D341Med (cell line): ENCODE results near the gene SLC35G4.
A peak's percentile ranks its signal among the peaks of the same experiment; 100 is the strongest.
"Not testable (repeated sequence)": the region's sequence is repeated elsewhere in the genome, so short reads cannot be mapped to it uniquely, and the experiment has no call there.

Experiments
- DNase-seq: peaks from one replicate; pipeline ENCODE4 v3.0.0; 2012; ENCODE audit warnings: low spot score

Gene SLC35G4

DNA sequence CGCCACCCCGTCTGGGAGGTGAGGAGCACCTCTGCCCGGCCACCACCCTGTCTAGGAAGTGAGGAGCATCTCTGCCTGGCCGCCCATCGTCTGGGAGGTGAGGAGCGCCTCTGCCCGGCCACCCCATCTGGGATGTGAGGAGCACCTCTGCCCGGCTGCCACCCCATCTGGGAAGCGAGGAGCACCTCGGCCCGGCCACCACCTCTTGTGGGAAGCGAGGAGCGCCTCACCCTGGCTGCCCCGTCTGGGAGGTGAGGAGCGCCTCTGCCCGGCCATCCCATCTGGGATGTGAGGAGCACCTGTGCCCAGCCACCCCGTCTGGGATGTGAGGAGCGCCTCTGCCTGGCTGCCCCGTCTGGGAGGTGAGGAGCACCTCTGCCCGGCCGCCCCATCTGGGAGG lies 4.6 kb downstream of the SLC35G4 start:
- DNase-seq = not testable (repeated sequence)

DNA sequence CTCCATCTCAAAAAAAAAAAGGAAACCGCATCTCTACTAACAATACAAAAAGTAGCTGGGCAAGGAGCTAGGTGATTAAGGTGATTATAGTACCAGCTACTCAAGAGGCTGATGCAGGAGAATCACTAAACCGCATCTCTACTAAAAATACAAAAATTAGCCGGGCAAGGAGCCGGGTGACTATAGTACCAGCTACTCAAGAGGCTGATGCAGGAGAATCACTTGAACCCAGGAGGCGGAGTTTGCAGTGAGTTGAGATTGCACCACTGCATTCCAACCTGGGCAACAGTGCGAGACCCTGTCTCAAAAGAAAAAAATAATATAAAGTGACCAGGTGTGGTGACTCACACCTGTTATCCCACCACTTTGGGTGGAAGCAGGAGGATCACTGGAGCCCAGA lies 5.6 kb downstream of the SLC35G4 start:
- DNase-seq = not testable (repeated sequence)

DNA sequence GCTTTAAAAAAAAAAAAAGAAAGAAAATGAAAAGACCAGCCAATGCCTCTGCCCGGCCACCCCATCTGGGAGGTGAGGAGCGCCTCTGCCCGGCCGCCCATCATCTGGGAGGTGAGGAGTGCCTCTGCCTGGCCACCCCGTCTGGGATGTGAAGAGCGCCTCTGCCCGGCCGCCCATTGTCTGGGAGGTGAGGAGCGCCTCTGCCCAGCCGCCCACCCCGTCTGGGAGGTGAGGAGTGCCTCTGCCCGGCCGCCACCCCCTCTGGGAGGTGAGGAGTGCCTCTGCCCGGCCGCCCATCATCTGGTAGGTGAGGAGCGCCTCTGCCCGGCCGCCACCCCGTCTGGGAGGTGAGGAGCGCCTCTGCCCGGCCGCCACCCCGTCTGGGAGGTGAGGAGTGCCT lies 37.9 kb downstream of the SLC35G4 start:
- not testable (repeated sequence) for DNase-seq

DNA sequence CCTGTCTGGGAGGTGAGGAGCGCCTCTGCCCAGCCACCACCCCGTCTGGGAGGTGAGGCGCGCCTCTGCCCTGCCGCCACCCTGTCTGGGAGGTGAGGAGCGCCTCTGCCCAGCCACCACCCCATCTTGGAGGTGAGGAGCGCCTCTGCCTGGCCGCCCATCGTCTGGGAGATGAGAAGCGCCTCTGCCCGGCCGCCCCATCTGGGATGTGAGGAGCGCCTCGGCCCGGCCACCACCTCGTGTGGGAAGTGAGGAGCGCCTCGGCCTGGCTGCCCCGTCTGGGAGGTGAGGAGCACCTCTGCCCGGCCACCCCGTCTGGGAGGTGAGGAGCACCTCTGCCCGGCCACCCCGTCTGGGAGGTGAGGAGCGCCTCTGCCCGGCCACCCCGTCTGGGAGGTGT lies 38.4 kb downstream of the SLC35G4 start:
- DNase-seq = not testable (repeated sequence)

DNA sequence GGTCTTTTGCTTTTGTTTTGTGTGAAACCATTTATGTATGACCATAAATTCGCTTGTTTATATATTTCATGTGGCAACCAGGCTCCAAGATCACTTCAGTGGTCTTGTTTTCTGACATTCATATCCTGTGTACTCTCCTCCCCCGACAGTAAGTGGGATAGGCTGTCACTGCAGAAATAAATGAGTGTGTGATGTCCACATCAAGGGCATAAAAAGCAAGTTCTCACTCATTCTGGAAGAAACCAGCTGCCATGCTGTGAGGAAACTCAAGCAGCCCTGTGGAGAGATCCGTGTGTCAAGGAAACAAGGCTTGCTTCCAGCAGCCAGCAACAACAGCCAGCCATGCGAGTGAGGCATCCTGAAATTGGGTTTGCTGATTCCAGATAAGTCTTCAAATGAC lies 40.4 kb downstream of the SLC35G4 start:
- no peak for DNase-seq

DNA sequence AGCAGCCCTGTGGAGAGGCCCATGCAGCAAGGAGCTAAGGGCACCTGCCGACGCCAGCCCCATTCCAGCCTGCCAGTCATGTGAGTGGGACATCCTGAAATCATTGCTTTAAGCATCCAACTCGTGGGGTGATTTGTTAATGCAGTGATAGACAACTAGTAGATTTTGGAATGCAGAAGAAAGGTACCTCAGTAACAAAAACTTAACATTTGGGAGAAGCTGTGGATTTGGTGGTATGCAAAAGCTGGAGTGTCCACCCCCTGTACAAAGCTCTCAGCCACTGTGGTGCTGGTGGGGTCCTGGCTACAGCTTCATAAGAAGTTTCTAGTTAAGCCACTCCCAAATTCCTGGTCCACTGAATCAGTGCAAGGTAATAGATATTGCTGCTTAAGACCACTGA lies 42.5 kb downstream of the SLC35G4 start:
- no peak for DNase-seq

DNA sequence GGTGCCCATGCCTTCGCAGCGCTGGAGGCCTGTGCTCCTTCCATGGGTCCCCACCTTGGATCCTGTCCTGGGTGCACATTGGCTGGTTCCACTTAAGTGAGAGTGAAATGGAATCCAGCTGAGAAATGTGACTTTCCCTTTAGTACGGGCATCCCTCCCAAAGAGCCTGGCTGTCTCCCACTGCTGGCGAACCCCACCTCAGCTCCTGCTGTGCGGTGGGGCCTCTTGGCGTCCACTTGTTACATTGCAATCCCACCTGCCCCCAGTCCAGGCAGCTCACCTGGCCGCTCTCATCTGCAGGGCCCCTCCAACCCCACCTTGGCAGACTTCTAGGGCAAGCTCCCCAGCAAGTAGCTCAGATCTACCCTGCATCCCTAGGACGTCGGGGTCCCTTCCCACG lies 44.1 kb downstream of the SLC35G4 start:
- peak; percentile 29 for DNase-seq

DNA sequence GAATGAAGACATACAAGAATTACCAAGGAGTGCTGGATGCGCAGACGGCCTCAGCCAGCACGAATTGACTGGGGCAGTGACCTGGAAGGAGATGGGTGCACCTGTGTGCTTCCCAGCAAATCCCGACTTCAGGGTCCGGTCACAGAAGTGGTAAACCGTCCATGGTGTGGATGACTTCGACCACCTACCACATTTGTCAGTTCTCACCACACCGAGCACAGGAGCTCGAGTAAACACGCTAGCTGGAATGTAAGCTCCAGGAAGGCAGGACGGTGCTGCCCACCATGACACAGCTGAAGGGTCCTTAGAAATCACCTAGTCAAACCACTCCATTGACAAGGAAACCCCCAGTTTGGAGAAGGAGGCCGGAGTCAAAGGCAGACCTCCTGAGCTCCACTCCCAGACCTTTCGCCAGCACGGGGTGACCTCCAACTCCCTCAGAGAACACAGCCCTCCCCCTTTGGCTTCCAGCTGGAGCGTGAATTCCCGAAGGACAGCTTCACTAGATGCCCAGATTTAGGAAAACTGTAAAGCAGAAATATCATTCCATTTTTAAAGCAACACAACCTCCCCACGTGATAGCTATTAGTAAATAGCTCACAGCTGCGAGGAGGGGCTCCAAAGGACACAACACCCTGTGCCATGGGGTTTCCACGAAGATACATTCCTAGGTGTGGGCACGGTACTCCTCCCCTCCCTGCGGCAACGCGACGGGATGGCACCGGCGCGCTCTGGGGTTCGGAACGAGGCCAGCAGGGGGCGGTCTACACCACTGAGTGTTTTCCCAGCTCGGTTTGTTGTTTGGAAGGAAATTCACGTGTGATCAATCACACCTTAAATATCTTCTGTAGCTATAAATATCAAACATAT lies 45.6 kb downstream of the SLC35G4 start:
- DNase-seq = peak; percentile 80

DNA sequence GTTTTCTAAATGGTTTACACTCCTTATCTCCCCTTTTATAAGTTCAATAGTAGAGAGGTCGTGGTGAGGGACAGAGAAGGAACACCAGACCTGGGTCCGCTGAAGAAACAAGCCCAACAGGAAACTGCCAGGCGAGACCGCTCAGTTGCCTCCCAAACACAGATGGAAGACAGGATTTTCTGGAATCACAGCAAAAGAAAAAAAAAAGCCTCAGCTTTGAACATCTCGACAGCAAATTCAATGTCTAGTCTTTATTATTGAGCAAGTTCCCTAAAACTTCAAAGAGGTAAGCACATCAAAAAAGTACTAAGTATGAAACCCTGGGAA lies 46.2 kb downstream of the SLC35G4 start:
- DNase-seq = no peak

DNA sequence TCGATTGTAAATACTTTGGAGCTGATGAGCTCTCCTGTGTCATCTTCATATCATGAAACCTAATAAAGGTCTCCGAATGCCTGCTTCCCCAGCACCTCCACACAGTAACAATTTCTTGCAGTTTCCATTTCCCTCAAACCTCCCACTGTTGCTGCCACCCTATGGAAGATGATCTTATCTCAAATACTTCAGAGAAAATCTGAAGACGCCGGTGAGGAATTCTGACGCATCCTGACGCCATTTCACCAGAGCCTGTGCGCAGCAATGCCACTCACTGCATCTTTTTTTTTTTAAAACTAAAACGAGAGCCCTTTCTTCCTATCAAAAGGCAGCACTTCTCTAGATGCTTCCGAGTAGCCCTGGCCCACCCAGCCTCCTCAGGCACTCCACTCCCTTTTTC lies 47.8 kb downstream of the SLC35G4 start:
- no peak for DNase-seq

DNA sequence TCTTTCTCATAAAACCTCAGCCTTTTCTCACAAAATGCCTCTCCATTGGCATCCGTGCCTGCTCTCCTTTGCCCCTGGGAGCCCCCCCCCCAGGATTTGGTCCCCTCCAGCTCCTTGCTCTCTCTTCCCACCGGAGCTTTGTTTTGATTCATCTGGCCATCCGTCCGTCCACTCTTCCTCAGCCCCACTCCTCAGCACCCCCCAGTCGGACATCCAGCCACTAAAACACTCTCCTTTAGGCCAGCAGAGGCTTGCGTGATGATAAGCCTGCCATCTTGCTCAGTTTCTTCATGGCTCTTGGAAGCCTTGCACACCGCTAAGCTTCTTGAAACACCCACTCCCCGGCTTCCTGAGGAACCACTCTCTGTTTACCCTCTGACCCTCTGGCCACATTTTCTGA lies 48.2 kb downstream of the SLC35G4 start:
- peak; percentile 22 for DNase-seq

DNA sequence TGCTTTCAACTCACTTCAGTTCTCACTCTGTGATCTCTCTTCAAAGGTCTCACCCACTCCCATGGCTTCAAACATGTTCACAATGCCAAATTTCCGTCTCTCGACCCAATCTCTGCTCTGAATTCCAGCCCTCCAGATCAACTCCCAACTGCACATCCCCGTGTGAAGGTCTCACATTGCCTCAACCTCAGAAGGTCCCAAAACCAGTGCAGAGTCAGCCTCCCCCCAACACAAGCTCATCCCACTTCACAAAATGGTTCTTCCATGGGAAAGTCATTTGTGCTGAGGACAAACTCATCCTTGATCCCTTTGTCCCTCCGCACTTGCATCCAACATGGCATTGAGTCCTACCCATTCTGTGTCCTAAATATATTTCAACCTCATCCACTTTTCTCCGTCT lies 48.6 kb downstream of the SLC35G4 start:
- no peak for DNase-seq

DNA sequence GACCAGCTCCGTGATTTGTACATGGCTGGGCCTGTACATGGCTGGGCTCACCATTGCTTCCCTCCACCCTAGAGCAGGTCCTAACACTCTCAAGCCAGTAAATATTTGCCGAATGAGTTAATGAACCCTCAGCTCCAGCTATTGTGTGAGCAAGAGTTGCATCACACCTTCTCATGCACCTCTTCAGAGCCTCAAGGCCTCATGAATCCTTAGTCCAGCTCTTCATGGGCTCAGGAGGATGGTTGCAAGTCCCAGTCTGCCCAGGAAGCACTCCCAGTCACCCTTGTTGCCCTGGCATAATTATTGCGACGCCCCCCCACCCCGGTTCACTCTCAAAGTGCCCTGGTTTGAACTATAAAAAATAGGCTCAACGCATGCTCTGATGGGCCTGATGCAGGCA lies 49.6 kb downstream of the SLC35G4 start:
- DNase-seq = no peak
